Brain microvascular endothelial cell (primary cell): ENCODE results near the gene FKBP10.
A peak's percentile ranks its signal among the peaks of the same experiment; 100 is the strongest.

ENCODE experiments used
- DNase-seq: peaks from one replicate; pipeline ENCODE4 v3.0.0-alpha.2; 2020
- H3K27ac ChIP-seq: fragments of 250-450 bp; sonication (Bioruptor Pico); 2 replicates; pipeline ENCODE4 v1.5.1; 2020; ENCODE audit warnings: mild to moderate bottlenecking, moderate library complexity
- H3K27me3 ChIP-seq: fragments of 250-450 bp; sonication (Bioruptor Pico); replicated peaks from 2 replicates; pipeline ENCODE4 v1.5.1; 2020; ENCODE audit warnings: mild to moderate bottlenecking
- H3K36me3 ChIP-seq: fragments of 250-450 bp; sonication (Bioruptor Pico); replicated peaks from 2 replicates; pipeline ENCODE4 v1.5.1; 2020; ENCODE audit warnings: mild to moderate bottlenecking
- H3K4me3 ChIP-seq: 2 replicates; pipeline ENCODE4 v1.5.1; 2011; ENCODE audit warnings: low read depth, mild to moderate bottlenecking, control low read depth, low read length, moderate library complexity
- in situ Hi-C: cut with HindIII; loops from 2 replicates; pipeline ENCODE4 v1.10.0; 2017; ENCODE audit warnings: low sequenced_read_pairs, low pct_ligation_motif_present
- TF ChIP-seq, protein P1 (sequence below): IDR thresholded peaks from 2 replicates; pipeline ENCODE4 v1.5.1; 2011; ENCODE audit warnings: low read depth, mild to moderate bottlenecking, moderate library complexity, low read length, control low read depth, inconsistent platforms; ENCODE audit errors: missing control alignments

Gene FKBP10

DNA sequence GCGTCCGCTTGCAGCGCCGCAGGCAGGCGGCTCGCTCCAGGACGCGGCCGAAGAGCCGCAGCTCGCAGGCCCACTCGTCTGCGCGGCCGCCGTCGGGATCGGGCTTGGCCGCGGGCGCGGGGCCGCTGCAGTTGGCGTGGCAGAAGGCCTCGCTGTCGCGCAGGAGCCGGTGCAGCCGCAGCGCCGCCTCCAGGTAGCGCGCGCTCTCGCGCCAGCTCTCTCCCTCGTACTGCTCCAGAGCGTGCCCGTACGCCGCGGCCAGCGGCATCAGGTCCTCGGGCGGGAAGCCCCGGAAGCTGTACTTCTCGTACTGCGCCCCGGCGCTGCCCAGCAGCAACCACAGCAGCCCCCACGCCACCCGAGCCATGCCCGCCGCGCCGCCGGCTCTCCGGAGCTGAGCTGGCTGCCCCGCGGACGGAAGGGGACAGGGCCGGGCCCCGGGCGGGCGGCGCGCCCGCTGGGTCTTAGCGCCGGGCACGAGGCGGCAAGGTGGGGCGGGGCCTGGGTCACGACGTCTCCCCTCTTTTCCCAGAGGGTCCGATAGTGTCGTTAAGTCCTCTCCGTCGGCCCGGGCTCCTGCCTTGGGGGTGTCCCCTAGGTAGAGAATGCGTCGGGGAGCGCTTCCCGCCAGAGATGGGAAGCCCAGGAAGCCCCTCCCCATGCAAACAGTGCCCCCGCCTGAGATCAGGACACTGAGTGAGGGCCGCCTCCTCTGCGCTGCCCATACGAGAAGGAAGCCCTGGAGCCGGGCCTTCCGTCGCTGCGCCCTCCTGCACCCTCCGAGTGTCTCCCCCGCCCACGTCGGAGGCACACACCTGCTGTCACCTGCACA, 1.0 kb upstream of the FKBP10 start, which contains the start of gene P3H4:
Gene P3H4 (minus strand): TSS at position 401 of the 832 bp plus-strand sequence. CDS start 34 bp downstream, at position 367.
- Histone ChIP-seq H3K27ac (peak within 1 kb of the TSS; percentile 63), H3K36me3 (peaks cover 6% of the 10 kb centered on the region), H3K27me3 (no peaks in the 10 kb centered on the region), H3K4me3 (peak within 1 kb of the TSS; percentile 85)
- TF ChIP-seq, protein P1, sequence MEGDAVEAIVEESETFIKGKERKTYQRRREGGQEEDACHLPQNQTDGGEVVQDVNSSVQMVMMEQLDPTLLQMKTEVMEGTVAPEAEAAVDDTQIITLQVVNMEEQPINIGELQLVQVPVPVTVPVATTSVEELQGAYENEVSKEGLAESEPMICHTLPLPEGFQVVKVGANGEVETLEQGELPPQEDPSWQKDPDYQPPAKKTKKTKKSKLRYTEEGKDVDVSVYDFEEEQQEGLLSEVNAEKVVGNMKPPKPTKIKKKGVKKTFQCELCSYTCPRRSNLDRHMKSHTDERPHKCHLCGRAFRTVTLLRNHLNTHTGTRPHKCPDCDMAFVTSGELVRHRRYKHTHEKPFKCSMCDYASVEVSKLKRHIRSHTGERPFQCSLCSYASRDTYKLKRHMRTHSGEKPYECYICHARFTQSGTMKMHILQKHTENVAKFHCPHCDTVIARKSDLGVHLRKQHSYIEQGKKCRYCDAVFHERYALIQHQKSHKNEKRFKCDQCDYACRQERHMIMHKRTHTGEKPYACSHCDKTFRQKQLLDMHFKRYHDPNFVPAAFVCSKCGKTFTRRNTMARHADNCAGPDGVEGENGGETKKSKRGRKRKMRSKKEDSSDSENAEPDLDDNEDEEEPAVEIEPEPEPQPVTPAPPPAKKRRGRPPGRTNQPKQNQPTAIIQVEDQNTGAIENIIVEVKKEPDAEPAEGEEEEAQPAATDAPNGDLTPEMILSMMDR, result peak; percentile 61
- peak; percentile 63 for DNase-seq
- in situ Hi-C loops, result no loop called here

DNA sequence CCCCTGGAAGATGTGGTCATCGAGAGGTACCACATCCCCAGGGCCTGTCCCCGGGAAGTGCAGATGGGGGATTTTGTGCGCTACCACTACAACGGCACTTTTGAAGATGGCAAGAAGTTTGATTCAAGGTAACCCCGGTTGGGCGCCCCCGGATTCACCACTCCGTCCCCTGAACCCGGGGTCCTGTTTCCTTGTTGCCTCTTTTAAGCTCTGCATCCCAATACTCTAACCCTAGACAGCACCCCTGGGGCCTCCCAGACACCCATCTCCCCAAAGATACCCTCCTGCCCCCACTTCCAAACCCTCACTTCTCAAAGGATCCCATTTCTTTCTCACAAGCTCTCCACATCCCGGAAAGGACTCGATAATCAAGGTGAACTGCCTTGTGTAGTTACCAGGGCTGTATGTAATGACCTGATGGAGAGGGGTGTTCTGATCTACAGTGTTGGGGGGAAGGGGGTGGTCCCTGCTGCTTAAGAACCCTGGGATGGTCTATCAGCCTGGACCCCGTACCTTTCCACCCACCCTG, 412 bp downstream of the FKBP10 start:
- TF ChIP-seq, protein P1, result no peak
- in situ Hi-C loops, result no loop called here
- peaks cover 12% of the 10 kb centered on the region for H3K36me3 ChIP-seq
- H3K27ac ChIP-seq, result peak overlapping the region; percentile 63
- no peaks in the 10 kb centered on the region for H3K27me3 ChIP-seq
- H3K4me3 ChIP-seq, result peak overlapping the region; percentile 85
- no peak for DNase-seq

DNA sequence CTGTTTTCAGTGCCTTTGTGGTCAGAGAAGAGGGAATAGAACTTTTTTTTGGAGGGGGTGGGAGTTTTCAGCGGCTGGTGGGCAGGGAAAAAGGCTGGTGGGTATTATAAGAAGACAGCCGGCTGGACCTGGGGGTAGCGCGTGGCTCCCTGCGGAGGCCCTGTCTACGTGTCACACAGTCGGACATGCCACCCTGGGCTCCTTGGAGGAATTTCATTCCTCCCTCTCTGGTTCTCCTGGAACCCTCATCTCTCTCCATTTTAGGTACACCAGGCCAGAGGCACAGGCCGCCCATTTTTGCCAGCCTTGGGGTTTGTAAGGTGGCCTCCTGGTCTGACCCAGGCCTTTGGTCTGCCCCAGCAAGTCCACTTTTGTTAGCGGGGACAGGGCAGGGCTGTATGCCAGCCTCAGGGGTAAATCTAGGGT, 908 bp downstream of the FKBP10 start:
- DNase-seq, result no peak
- no peaks in the 10 kb centered on the region for H3K27me3 ChIP-seq
- peak overlapping the region; percentile 63 for H3K27ac ChIP-seq
- peaks cover 16% of the 10 kb centered on the region for H3K36me3 ChIP-seq
- TF ChIP-seq, protein P1, result no peak
- H3K4me3 ChIP-seq, result peak overlapping the region; percentile 85
- in situ Hi-C loops, result no loop called here

DNA sequence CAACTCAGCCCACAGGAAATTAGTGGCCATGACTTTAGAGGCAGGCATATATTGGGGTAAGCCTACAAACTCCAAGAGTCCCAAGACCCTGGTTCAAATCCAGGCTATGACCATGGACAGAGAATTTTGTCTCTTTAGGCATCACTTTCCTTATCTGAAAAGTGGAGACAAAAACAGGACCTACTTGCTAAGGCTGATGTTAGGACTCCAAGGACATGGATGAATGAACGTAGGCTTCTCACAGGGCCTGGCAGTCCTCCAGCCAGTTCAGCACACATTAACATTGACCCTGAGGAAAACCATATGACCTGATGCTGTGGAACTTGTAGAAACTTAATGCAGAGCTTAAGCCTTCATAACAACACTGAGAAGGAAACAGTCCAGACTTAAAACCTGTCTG, 1.4 kb downstream of the FKBP10 start:
- peaks cover 19% of the 10 kb centered on the region for H3K36me3 ChIP-seq
- no peak for DNase-seq
- TF ChIP-seq, protein P1, result no peak
- no peaks in the 10 kb centered on the region for H3K27me3 ChIP-seq
- peak overlapping the region; percentile 63 for H3K27ac ChIP-seq
- H3K4me3 ChIP-seq, result peak overlapping the region; percentile 85
- in situ Hi-C loops, result no loop called here

DNA sequence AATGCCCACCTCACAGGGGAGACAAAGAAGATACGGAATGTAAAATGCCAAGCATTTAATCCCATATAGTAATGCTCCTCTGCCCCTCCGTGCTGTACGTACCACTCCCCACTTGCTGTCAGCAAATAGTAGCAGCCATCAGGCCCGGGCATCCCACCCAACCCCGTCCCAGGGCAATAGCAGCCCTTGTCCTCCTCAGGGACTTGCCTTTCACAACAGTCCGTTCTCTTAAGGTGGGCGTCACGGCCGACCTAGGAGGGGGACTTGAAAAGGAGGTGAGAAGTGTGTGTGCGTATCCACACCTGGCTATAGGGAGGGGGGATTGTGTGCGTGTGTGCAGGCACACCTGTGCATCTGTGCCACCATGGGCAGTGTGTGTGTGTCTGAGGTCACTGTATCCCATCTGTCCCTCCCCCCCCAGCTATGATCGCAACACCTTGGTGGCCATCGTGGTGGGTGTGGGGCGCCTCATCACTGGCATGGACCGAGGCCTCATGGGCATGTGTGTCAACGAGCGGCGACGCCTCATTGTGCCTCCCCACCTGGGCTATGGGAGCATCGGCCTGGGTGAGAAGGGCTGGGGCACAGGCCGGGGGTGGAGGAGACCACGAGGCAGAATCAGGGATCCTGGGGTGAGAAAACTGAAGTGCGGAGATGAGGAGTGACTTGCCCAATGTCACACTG, 4.0 kb downstream of the FKBP10 start:
- Histone ChIP-seq H3K27ac (no peak overlapping the region), H3K27me3 (no peaks in the 10 kb centered on the region), H3K4me3 (no peak overlapping the region), H3K36me3 (peaks cover 43% of the 10 kb centered on the region)
- TF ChIP-seq, protein P1, result no peak
- DNase-seq, result no peak
- in situ Hi-C loops, result no loop called here
